ENCODE data around the gene CCL20. TPM values are rescaled to one million over a fixed set of nuclear protein-coding genes. Genes with fewer than 3 reads are reported as not detected.

Gene CCL20
- total and polyA plus RNA-seq, 4 experiments from 2014 or later, result 1.5 to 3.2 (median 2.1) TPM

GRCh38 chr2:227862227-227862740 is 48.6 kb downstream of the CCL20 start:
- intact Hi-C loops (cut with micrococcal nuclease), result loop anchor here (1.0 to 5.0 kb wide), 3 partner anchors 55 to 204 kb away; no protein-coding TSS in a partner anchor
- no peaks in the 10 kb centered on the region for H3K9me3 ChIP-seq (ENCODE audit: control insufficient read depth in 1 of 2, low read length in 2 of 2)
- peaks cover 0 to 9% (median 4%) of the 10 kb centered on the region in 4 donors for H3K4me1 Mint-ChIP-seq
- no peaks in the 10 kb centered on the region for H3K36me3 ChIP-seq (ENCODE audit: insufficient read depth, low read length)
- no peak overlapping the region for H3K27ac ChIP-seq (ENCODE audit: low read depth, low read length)
- H3K36me3 Mint-ChIP-seq, result no peaks in the 10 kb centered on the region
- H3K4me3 Mint-ChIP-seq, result no peak overlapping the region
- H3K4me3 ChIP-seq (ENCODE audit: low read length in 2 of 2), result no peak overlapping the region
- ChIA-PET POLR2A (ENCODE audit: partially characterized antibody) (interaction anchor here (1.0 to 1.8 kb wide), 2 partner anchors 57 to 204 kb away, joined by 3 to 4 read pairs; no protein-coding TSS in a partner anchor), CTCF (ENCODE audit: partially characterized antibody) (interaction anchor here (0.9 to 4.3 kb wide), 18 partner anchors 9 to 370 kb away, joined by 3 to 56 read pairs (median 4); partner anchors contain the start of genes CCL20 and DAW1)
- peak in 4 of 5 donors; percentile 26 to 49 (median 37) for DNase-seq
- peaks cover 0 to 4% of the 10 kb centered on the region in 2 donors for H3K27me3 Mint-ChIP-seq
- peaks cover 3% of the 10 kb centered on the region for H3K4me1 ChIP-seq (ENCODE audit: insufficient read depth, low read length)
- no peaks in the 10 kb centered on the region for H3K9me3 Mint-ChIP-seq
- H3K27ac Mint-ChIP-seq, result peak overlapping the region in 1 of 7 donors; percentile 31
- H3K27me3 ChIP-seq (ENCODE audit: insufficient read depth, low read length), result no peaks in the 10 kb centered on the region

DNA sequence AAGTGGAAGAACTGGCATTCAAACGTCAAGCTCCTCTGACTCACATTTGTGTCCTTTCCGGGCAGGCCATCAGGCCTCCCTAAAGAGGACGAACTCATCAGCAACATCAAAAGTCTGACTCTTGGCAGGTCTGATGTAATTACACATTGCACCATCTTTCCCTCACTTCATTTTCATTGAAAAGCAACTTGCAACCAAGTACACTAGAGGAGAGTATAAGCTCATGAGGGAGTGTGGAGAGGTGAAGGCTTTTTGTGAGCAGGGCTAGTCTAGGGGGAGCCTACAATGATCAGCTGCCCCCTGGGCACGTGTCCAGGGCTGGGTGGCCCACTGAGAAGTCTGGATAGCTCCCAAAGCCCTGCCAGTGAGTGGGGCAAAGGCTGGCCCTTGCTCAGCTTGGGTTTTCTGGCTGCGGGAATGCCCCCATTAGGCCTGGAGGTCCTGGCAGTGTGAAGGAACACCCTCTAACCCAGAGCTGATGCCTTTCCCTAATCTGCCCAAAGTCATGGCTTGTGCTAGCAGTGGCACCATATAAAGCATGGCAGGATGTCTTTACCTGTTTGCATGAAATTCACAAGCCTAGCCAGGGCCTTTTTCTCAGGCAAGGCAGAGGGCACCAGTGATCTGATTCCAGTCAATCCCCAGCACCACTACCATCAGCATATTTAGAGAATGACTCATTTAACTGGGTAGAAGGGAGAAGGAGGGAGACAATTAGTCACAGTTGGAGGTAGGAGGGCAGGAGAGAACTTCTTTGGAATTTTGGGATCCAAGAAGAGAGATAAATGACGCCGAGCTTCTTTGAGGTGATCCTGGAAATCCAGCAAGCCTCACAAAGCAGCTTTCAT is 49.3 kb downstream of the CCL20 start:
- Mint-ChIP-seq H3K27ac (no peak overlapping the region), H3K27me3 (peaks cover 0 to 4% of the 10 kb centered on the region in 2 donors), H3K9me3 (no peaks in the 10 kb centered on the region), H3K4me1 (peaks cover 0 to 9% (median 4%) of the 10 kb centered on the region in 4 donors), H3K4me3 (no peak overlapping the region), H3K36me3 (no peaks in the 10 kb centered on the region)
- intact Hi-C loops (cut with micrococcal nuclease), result loop anchor here (1.0 to 5.0 kb wide), 3 partner anchors 56 to 205 kb away; no protein-coding TSS in a partner anchor
- H3K4me3 ChIP-seq (ENCODE audit: low read length in 2 of 2), result no peak overlapping the region
- ChIA-PET POLR2A (ENCODE audit: partially characterized antibody) (interaction anchor here (1.0 to 1.8 kb wide), 2 partner anchors 58 to 205 kb away, joined by 3 to 4 read pairs; no protein-coding TSS in a partner anchor), CTCF (ENCODE audit: partially characterized antibody) (interaction anchor here (0.9 to 4.3 kb wide), 17 partner anchors 10 to 371 kb away, joined by 3 to 56 read pairs (median 5); partner anchors contain the start of genes CCL20 and DAW1)
- no peaks in the 10 kb centered on the region for H3K9me3 ChIP-seq (ENCODE audit: control insufficient read depth in 1 of 2, low read length in 2 of 2)
- no peak overlapping the region for H3K27ac ChIP-seq (ENCODE audit: low read depth, low read length)
- H3K4me1 ChIP-seq (ENCODE audit: insufficient read depth, low read length), result peaks cover 3% of the 10 kb centered on the region
- no peaks in the 10 kb centered on the region for H3K27me3 ChIP-seq (ENCODE audit: insufficient read depth, low read length)
- no peaks in the 10 kb centered on the region for H3K36me3 ChIP-seq (ENCODE audit: insufficient read depth, low read length)
- no peak for DNase-seq

DNA sequence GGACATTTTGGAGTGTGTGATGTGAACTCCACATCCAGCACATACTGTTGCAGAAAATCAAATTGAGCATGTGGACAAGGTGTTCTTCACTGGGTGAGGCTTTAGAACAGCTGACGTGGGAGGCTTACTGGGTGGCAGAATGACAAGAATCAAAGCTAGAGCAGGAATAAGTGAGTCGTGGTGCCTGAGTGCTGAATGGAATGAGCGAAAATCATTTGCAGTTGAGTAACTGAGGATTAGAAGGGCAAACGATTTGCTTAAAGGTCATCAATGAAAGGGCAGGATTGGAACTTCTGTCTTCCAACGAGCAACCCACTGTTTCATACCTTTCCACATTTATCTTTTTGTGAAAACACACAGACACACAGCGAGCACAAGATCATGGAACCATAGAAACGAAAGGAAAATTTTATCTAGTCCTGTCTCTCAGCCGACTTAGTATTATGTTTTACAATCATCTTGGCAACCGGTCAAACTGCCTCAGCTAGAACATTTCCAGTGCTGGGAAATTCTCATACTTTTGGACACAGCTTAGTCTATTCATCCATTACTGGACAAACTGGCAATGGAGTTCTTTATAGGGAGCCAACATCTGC is 50.6 kb downstream of the CCL20 start:
- H3K36me3 Mint-ChIP-seq, result no peaks in the 10 kb centered on the region

GRCh38 chr2:227865291-227865690 is 51.6 kb downstream of the CCL20 start:
- H3K4me1 Mint-ChIP-seq, result peaks cover 0 to 8% (median 4%) of the 10 kb centered on the region in 4 donors
- peaks cover 4 to 6% of the 10 kb centered on the region in 2 donors for H3K27me3 Mint-ChIP-seq
- Histone ChIP-seq H3K4me3 (ENCODE audit: low read length in 2 of 2) (no peak overlapping the region), H3K9me3 (ENCODE audit: control insufficient read depth in 1 of 2, low read length in 2 of 2) (no peaks in the 10 kb centered on the region), H3K36me3 (ENCODE audit: insufficient read depth, low read length) (no peaks in the 10 kb centered on the region), H3K27me3 (ENCODE audit: insufficient read depth, low read length) (no peaks in the 10 kb centered on the region), H3K27ac (ENCODE audit: low read depth, low read length) (no peak overlapping the region), H3K4me1 (ENCODE audit: insufficient read depth, low read length) (peaks cover 3% of the 10 kb centered on the region)
- no peak overlapping the region for H3K27ac Mint-ChIP-seq
- ChIA-PET POLR2A (ENCODE audit: partially characterized antibody) (no interaction called here), CTCF (ENCODE audit: partially characterized antibody) (no interaction called here)
- no peak for DNase-seq
- H3K4me3 Mint-ChIP-seq, result no peak overlapping the region
- H3K36me3 Mint-ChIP-seq, result no peaks in the 10 kb centered on the region
- H3K9me3 Mint-ChIP-seq, result no peaks in the 10 kb centered on the region
- intact Hi-C loops (cut with micrococcal nuclease), result no loop called here

More for the DNA sequence above, 50.6 kb downstream of the CCL20 start:
- ChIA-PET POLR2A (ENCODE audit: partially characterized antibody) (interaction anchor here (0.6 kb wide), 1 partner anchor 206 kb away, joined by 4 read pairs; no protein-coding TSS in a partner anchor), CTCF (ENCODE audit: partially characterized antibody) (no interaction called here)
- H3K36me3 ChIP-seq (ENCODE audit: insufficient read depth, low read length), result no peaks in the 10 kb centered on the region
- no peaks in the 10 kb centered on the region for H3K27me3 ChIP-seq (ENCODE audit: insufficient read depth, low read length)
- no peaks in the 10 kb centered on the region for H3K9me3 ChIP-seq (ENCODE audit: control insufficient read depth in 1 of 2, low read length in 2 of 2)
- H3K4me3 ChIP-seq (ENCODE audit: low read length in 2 of 2), result no peak overlapping the region
- DNase-seq, result no peak
- no peak overlapping the region for H3K27ac ChIP-seq (ENCODE audit: low read depth, low read length)
- peaks cover 3% of the 10 kb centered on the region for H3K4me1 ChIP-seq (ENCODE audit: insufficient read depth, low read length)
- H3K4me3 Mint-ChIP-seq, result no peak overlapping the region
- H3K9me3 Mint-ChIP-seq, result no peaks in the 10 kb centered on the region
- peak overlapping the region in 1 of 7 donors; percentile 17 for H3K27ac Mint-ChIP-seq
- H3K27me3 Mint-ChIP-seq, result peaks cover 0 to 4% of the 10 kb centered on the region in 2 donors
- intact Hi-C loops (cut with micrococcal nuclease), result loop anchor here (5.0 kb wide), 1 partner anchor 57 kb away; no protein-coding TSS in a partner anchor
- H3K4me1 Mint-ChIP-seq, result peaks cover 0 to 9% (median 4%) of the 10 kb centered on the region in 4 donors

Other genes starting within 250 kb of the CCL20 start
- not detected for gene SCYGR2, start 214.9 kb upstream of the CCL20 start, total RNA-seq
- gene SCYGR2, start 214.9 kb upstream of the CCL20 start, polyA plus RNA-seq, result not detected
- not detected for gene SCYGR3, start 199.0 kb upstream of the CCL20 start, total RNA-seq
- not detected for gene SCYGR3, start 199.0 kb upstream of the CCL20 start, polyA plus RNA-seq
- not detected for gene SCYGR4, start 196.3 kb upstream of the CCL20 start, total RNA-seq
- gene SCYGR4, start 196.3 kb upstream of the CCL20 start, polyA plus RNA-seq, result not detected
- not detected for gene SCYGR5, start 147.0 kb upstream of the CCL20 start, total RNA-seq
- gene SCYGR5, start 147.0 kb upstream of the CCL20 start, polyA plus RNA-seq, result not detected
- not detected for gene SLC19A3, start 95.8 kb upstream of the CCL20 start, total RNA-seq
- gene SLC19A3, start 95.8 kb upstream of the CCL20 start, polyA plus RNA-seq, result not detected
- gene SCYGR6, start 89.1 kb upstream of the CCL20 start, total RNA-seq, result not detected
- not detected for gene SCYGR6, start 89.1 kb upstream of the CCL20 start, polyA plus RNA-seq
- gene SCYGR7, start 85.5 kb upstream of the CCL20 start, total RNA-seq, result not detected
- gene SCYGR7, start 85.5 kb upstream of the CCL20 start, polyA plus RNA-seq, result not detected
- gene SCYGR8, start 67.9 kb upstream of the CCL20 start, total RNA-seq, result not detected
- not detected for gene SCYGR8, start 67.9 kb upstream of the CCL20 start, polyA plus RNA-seq
- gene DAW1, start 57.8 kb downstream of the CCL20 start, total RNA-seq, result not detected
- not detected for gene DAW1, start 57.8 kb downstream of the CCL20 start, polyA plus RNA-seq

Measured in CD4-positive, alpha-beta memory T cell (primary cell).